IMR-90 (cell line): Measurements from ENCODE around the gene ZNF467. TPM values are rescaled to one million over a fixed set of nuclear protein-coding genes. Genes with fewer than 3 reads are reported as not detected.

Experiments used
- ATAC-seq: fragments of 200-7000 bp; cut with Tn5 transposase; 2 replicates; pipeline ENCODE4 v1.9.1; 2020; ENCODE audit warnings: low read depth, mild to moderate bottlenecking, moderate library complexity
- BruUV-seq: library from RNA; stranded (reverse); fragments of 400-500 nt; replicated peaks from 2 replicates; lab custom pipeline; 2021; lab: Mats Ljungman, UMichigan
- CTCF ChIA-PET: fragments of 300-600 bp; formaldehyde crosslinking; extraction: SDS; loops from one replicate; lab custom pipeline; 2021; ENCODE audit warnings: antibody characterized with exemption; lab: Yijun Ruan, JAX
- POLR2A ChIA-PET: fragments of 300-600 bp; sonication (Branson Sonifier 250); formaldehyde crosslinking; loops from one replicate; lab custom pipeline; 2022; ENCODE audit warnings: antibody characterized with exemption; ENCODE audit not compliant: unreplicated experiment; lab: Charles Lee
- DNase-seq: peaks from one replicate; pipeline ENCODE4 v3.0.0; 2013
- H2AFZ ChIP-seq: replicated peaks from 2 replicates; pipeline ENCODE3; 2013; ENCODE audit warnings: low read length, mild to moderate bottlenecking; ENCODE audit not compliant: poor library complexity
- H2AK5ac ChIP-seq: 2 replicates; pipeline ENCODE4 v1.6.1; 2013; ENCODE audit warnings: low read depth, low read length, inconsistent platforms
- H2AK9ac ChIP-seq: replicated peaks from 2 replicates; pipeline ENCODE3; 2013; ENCODE audit warnings: mild to moderate bottlenecking, low read depth, low read length, moderate library complexity; ENCODE audit not compliant: poor library complexity
- H2BK120ac ChIP-seq: 2 replicates; pipeline ENCODE4 v1.6.1; 2013; ENCODE audit warnings: low read depth, low read length, inconsistent platforms
- H2BK15ac ChIP-seq: 3 replicates; pipeline ENCODE4 v1.6.1; 2013; ENCODE audit warnings: low read depth, low read length, inconsistent platforms
- H2BK20ac ChIP-seq: 2 replicates; pipeline ENCODE4 v1.6.1; 2013; ENCODE audit warnings: low read depth, mild to moderate bottlenecking, inconsistent platforms, low read length, moderate library complexity
- H2BK5ac ChIP-seq: 2 replicates; pipeline ENCODE4 v1.6.1; 2013; ENCODE audit warnings: mild to moderate bottlenecking, low read depth, low read length, inconsistent platforms; ENCODE audit not compliant: poor library complexity, severe bottlenecking
- H3K14ac ChIP-seq: replicated peaks from 2 replicates; pipeline ENCODE4 v1.6.1; 2013; ENCODE audit warnings: low read depth, low read length, inconsistent platforms
- H3K18ac ChIP-seq: 2 replicates; pipeline ENCODE4 v1.6.1; 2013; ENCODE audit warnings: low read depth, low read length, control low read depth
- H3K23ac ChIP-seq: 2 replicates; pipeline ENCODE4 v1.6.1; 2013; ENCODE audit warnings: low read depth, low read length, inconsistent platforms
- H3K27ac ChIP-seq: 2 replicates; pipeline ENCODE4 v1.5.1; 2013; ENCODE audit warnings: mild to moderate bottlenecking, control low read depth, low read length; ENCODE audit not compliant: insufficient read depth
- H3K27me3 ChIP-seq: 2 replicates; pipeline ENCODE4 v1.6.1; 2013; ENCODE audit warnings: low read length; ENCODE audit not compliant: control insufficient read depth, insufficient read depth
- H3K36me3 ChIP-seq: 2 replicates; pipeline ENCODE4 v1.6.1; 2013; ENCODE audit warnings: low read length, mixed read lengths; ENCODE audit not compliant: control insufficient read depth, insufficient read depth
- H3K4ac ChIP-seq: 2 replicates; pipeline ENCODE4 v1.6.1; 2013; ENCODE audit warnings: low read depth, low read length, inconsistent platforms
- H3K4me1 ChIP-seq: 2 replicates; pipeline ENCODE4 v1.6.1; 2013; ENCODE audit warnings: low read length, mixed read lengths; ENCODE audit not compliant: control insufficient read depth, insufficient read depth
- H3K4me2 ChIP-seq: 2 replicates; pipeline ENCODE4 v1.6.1; 2013; ENCODE audit warnings: low read depth, mild to moderate bottlenecking, control low read depth, low read length, moderate library complexity
- H3K4me3 ChIP-seq: 2 replicates; pipeline ENCODE4 v1.5.1; 2013; ENCODE audit warnings: low read depth, mild to moderate bottlenecking, control low read depth, low read length, moderate library complexity; ENCODE audit not compliant: insufficient read depth
- H3K56ac ChIP-seq: 2 replicates; pipeline ENCODE4 v1.6.1; 2013; ENCODE audit warnings: low read length, inconsistent platforms; ENCODE audit not compliant: insufficient read depth; ENCODE audit errors: extremely low read depth
- H3K79me1 ChIP-seq, 2 experiments: 2 replicates each; pipeline ENCODE4 v1.6.1; 2013; ENCODE audit warnings: low read length in 2 of 2, inconsistent platforms in 1 of 2, low read depth in 1 of 2
- H3K9ac ChIP-seq: 2 replicates; pipeline ENCODE4 v1.6.1; 2013; ENCODE audit warnings: low read depth, low read length, control low read depth
- H3K9me1 ChIP-seq: 2 replicates; pipeline ENCODE4 v1.6.1; 2013; ENCODE audit warnings: low read length, inconsistent platforms; ENCODE audit not compliant: insufficient read depth
- H3K9me3 ChIP-seq: 2 replicates; pipeline ENCODE4 v1.6.1; 2013; ENCODE audit warnings: low read length; ENCODE audit not compliant: control insufficient read depth, insufficient read depth
- H4K20me1 ChIP-seq: 2 replicates; pipeline ENCODE4 v1.6.1; 2013; ENCODE audit warnings: low read length, inconsistent platforms; ENCODE audit not compliant: insufficient read depth
- H4K5ac ChIP-seq: 2 replicates; pipeline ENCODE4 v1.6.1; 2013; ENCODE audit warnings: mild to moderate bottlenecking, low read depth, low read length, control low read depth
- H4K8ac ChIP-seq, 2 experiments: 2 replicates each; pipeline ENCODE4 v1.6.1; 2013; ENCODE audit warnings: low read depth in 2 of 2, low read length in 2 of 2, control low read depth in 1 of 2, inconsistent platforms in 1 of 2
- H4K91ac ChIP-seq: 2 replicates; pipeline ENCODE4 v1.6.1; 2013; ENCODE audit warnings: low read depth, low read length, inconsistent platforms; ENCODE audit not compliant: insufficient read depth
- RAD21 ChIP-seq: IDR thresholded peaks from 2 replicates; pipeline ENCODE4 v1.6.1; 2012; ENCODE audit warnings: low read length, improper control_type of control experiment
- WGBS, 2 experiments: methylation state at CpG; one replicate each; pipeline versions ENCODE4 v1.1.5 to v1.1.7; 2013; ENCODE audit warnings: missing lambda C conversion rate in 2 of 2; ENCODE audit not compliant: insufficient read length in 1 of 2; ENCODE audit errors: extremely low coverage in 2 of 2; 5-methylcytosine and 5-hydroxymethylcytosine counted together
- dilution Hi-C: fragments of 300-500 bp; cut with HindIII; formaldehyde crosslinking; loops from one replicate; pipeline ENCODE4 v1.14.3; 2018; ENCODE audit warnings: low sequenced_read_pairs; ENCODE audit not compliant: unreplicated experiment
- in situ Hi-C: fragments of 300-500 bp; cut with MboI; formaldehyde crosslinking; loops from 3 replicates; pipeline ENCODE4 v1.14.3; 2019; ENCODE audit warnings: low sequenced_read_pairs, inconsistent platforms, mixed read lengths
- intact Hi-C: fragments of 100-400 bp; cut with micrococcal nuclease; formaldehyde crosslinking; loops from 2 replicates; pipeline ENCODE4 v1.10.0; 2022
- polyA plus RNA-seq, 3 experiments: library from polyadenylated mRNA; depleted of rRNA; stranded (reverse); fragments of >200 nt; gene quantifications; 2 replicates each; pipeline ENCODE4 v1.2.3, GENCODE V29; 2012; ENCODE audit warnings: low replicate concordance in 1 of 3
- total RNA-seq: library from RNA; depleted of rRNA; stranded (reverse); fragments of >200 nt; gene quantifications from 2 replicates; pipeline ENCODE4 v1.2.3, GENCODE V29; 2012

ZNF467 gene
- total and polyA plus RNA-seq, 2 of the 4 experiments (the other 2 are of a cell fraction): 0.67 TPM; not detected in 1

DNA sequence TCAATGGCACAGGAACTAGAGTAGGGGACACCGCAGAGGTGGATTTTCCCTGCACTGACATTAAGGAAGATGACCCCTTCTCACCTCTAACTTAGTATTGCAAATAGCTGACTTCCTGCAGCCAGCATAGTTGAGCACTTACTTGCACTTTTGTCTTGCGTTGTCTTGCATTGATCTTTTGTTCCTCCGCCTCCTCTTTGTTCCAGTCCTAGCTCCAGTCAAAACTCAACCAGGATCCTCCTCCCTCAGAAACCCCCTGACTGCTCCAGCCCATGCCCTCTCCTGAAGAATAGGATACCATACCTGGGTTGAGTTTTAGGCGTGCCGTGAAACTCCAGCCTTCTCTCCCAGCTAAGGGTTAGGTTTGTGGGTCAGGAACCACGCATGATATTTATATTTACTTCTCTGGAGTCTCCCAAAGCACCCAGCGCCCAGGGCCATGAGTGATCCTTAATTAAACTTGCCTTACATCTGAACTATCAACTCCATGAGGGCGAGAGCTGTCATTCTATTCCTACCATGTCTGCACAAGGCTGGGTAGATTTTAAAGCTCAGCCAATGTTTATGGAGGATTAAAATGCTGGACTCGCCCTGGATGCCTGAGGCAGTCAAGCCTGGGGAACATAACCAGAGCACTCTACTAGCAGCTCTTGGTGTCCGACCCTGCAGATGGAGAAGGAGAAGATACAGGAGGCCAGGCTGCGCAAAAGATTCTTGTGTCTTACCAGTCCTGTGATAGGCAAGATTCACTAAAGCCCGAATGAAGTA lies 14.1 kb downstream of the ZNF467 start:
- H3K4ac ChIP-seq: no peak overlapping the region
- H3K23ac ChIP-seq: no peak overlapping the region
- BruUV-seq: no TSS peak
- no peak overlapping the region for H2AK9ac ChIP-seq
- H3K36me3 ChIP-seq: no peaks in the 10 kb centered on the region
- dilution Hi-C loops: no loop called here
- no peak overlapping the region for H2BK120ac ChIP-seq
- no peak overlapping the region for H3K4me3 ChIP-seq
- CTCF ChIA-PET: interaction anchor here (0.6 kb wide), 1 partner anchor 81 kb away, joined by 3 read pairs; no protein-coding TSS in a partner anchor
- no peak overlapping the region for H2AFZ ChIP-seq
- H4K8ac ChIP-seq: no peak overlapping the region
- DNase-seq: no peak
- H2BK20ac ChIP-seq: no peak overlapping the region
- H3K79me1 ChIP-seq: no peaks in the 10 kb centered on the region
- no peak overlapping the region for H2BK15ac ChIP-seq
- POLR2A ChIA-PET: no interaction called here
- no peak for ATAC-seq
- WGBS, 2 experiments: 83% methylated on average over 2 of the region's 12 CpGs; no CpG with 5 or more reads in 1 of the 2 experiments
- in situ Hi-C loops: no loop called here
- H3K27ac ChIP-seq: no peak overlapping the region
- no peak overlapping the region for H3K9ac ChIP-seq
- no peak overlapping the region for H3K18ac ChIP-seq
- no peak for TF ChIP-seq RAD21
- H3K9me3 ChIP-seq: no peaks in the 10 kb centered on the region
- intact Hi-C loops: no loop called here
- no peak overlapping the region for H3K14ac ChIP-seq
- H3K27me3 ChIP-seq: peaks cover 28% of the 10 kb centered on the region
- H3K4me2 ChIP-seq: no peak overlapping the region
- H2BK5ac ChIP-seq: no peak overlapping the region
- H3K4me1 ChIP-seq: no peaks in the 10 kb centered on the region
- no peaks in the 10 kb centered on the region for H3K9me1 ChIP-seq
- H4K91ac ChIP-seq: no peak overlapping the region
- H3K56ac ChIP-seq: no peak overlapping the region
- H4K5ac ChIP-seq: no peak overlapping the region
- no peak overlapping the region for H2AK5ac ChIP-seq
- H4K20me1 ChIP-seq: no peaks in the 10 kb centered on the region
